GM12878 (cell line): Measurements from ENCODE around the gene SCNN1G. TPM values are rescaled to one million over a fixed set of nuclear protein-coding genes. Genes with fewer than 3 reads are reported as not detected.
A peak's percentile ranks its signal among the peaks of the same experiment; 100 is the strongest.

Source experiments
- ATAC-seq: fragments of 200-7000 bp; cut with Tn5 transposase; 3 replicates; pipeline ENCODE4 v1.9.1; 2020; ENCODE audit warnings: mild to moderate bottlenecking, moderate library complexity
- BruUV-seq: library from RNA; stranded (reverse); fragments of 400-500 nt; replicated peaks from 2 replicates; lab custom pipeline; 2021; lab: Mats Ljungman, UMichigan
- CTCF ChIA-PET: fragments of 300-600 bp; sonication (Branson Sonifier 250); formaldehyde crosslinking; extraction: SDS; loops from one replicate; lab custom pipeline; 2021; ENCODE audit warnings: inconsistent platforms; lab: Yijun Ruan, JAX
- POLR2A ChIA-PET: fragments of 350-600 bp; formaldehyde crosslinking; extraction: SDS; loops from one replicate; lab custom pipeline; 2021; ENCODE audit warnings: inconsistent platforms; lab: Charles Lee
- RAD21 ChIA-PET: fragments of 300-600 bp; sonication (Branson Sonifier 250); formaldehyde crosslinking; loops from one replicate; lab custom pipeline; 2023; ENCODE audit warnings: antibody characterized with exemption; ENCODE audit not compliant: unreplicated experiment; lab: Charles Lee
- SMC1A ChIA-PET: fragments of 300-600 bp; sonication (Branson Sonifier 250); formaldehyde crosslinking; loops from one replicate; lab custom pipeline; 2023; ENCODE audit not compliant: unreplicated experiment, uncharacterized antibody; lab: Charles Lee
- DNase-seq: peaks from one replicate; pipeline ENCODE4 v3.0.0-alpha.2; 2011; ENCODE audit warnings: low read depth, low spot score
- FAIRE-seq: peaks from 3 replicates; lab custom pipeline; 2011; peaks lifted over from hg19 to GRCh38; lab: Jason Lieb, UNC
- H2AFZ ChIP-seq: 2 replicates; pipeline ENCODE4 v1.6.0; 2011; ENCODE audit warnings: low read depth, low read length, control low read depth; ENCODE audit not compliant: control insufficient read depth
- H3K27ac ChIP-seq: 2 replicates; pipeline ENCODE4 v1.5.1; 2011; ENCODE audit warnings: control low read depth; ENCODE audit not compliant: control insufficient read depth, insufficient read depth
- H3K27me3 ChIP-seq, 2 experiments: replicated peaks in 1 of 2; 2 replicates each; pipeline versions ENCODE4 v1.6.0 to v1.6.1; 2011; ENCODE audit warnings: low read length in 1 of 2; ENCODE audit not compliant: control insufficient read depth in 2 of 2, insufficient read depth in 2 of 2
- H3K36me3 ChIP-seq, 2 experiments: 2 replicates each; pipeline ENCODE4 v1.5.1; 2011; ENCODE audit warnings: low read length in 1 of 2; ENCODE audit not compliant: control insufficient read depth in 2 of 2, insufficient read depth in 2 of 2
- H3K4me1 ChIP-seq: 2 replicates; pipeline ENCODE4 v1.6.1; 2011; ENCODE audit warnings: mild to moderate bottlenecking, low read length, moderate library complexity, mixed read lengths; ENCODE audit not compliant: control insufficient read depth, insufficient read depth
- H3K4me2 ChIP-seq: 2 replicates; pipeline ENCODE4 v1.6.0; 2011; ENCODE audit warnings: control low read depth; ENCODE audit not compliant: control insufficient read depth, insufficient read depth
- H3K4me3 ChIP-seq: fragments of 200-600 bp; sonication (generic); 2 replicates; pipeline ENCODE4 v1.5.1; 2016
- H3K79me2 ChIP-seq: 2 replicates; pipeline ENCODE4 v1.6.0; 2011; ENCODE audit warnings: low read length; ENCODE audit not compliant: control insufficient read depth, insufficient read depth
- H3K9ac ChIP-seq: 2 replicates; pipeline ENCODE4 v1.8.0; 2011; ENCODE audit warnings: low read length, control low read depth, mixed read lengths; ENCODE audit not compliant: control insufficient read depth, insufficient read depth
- H3K9me3 ChIP-seq: replicated peaks from 3 replicates; pipeline ENCODE4 v1.5.1; 2011; ENCODE audit warnings: mild to moderate bottlenecking, low read length; ENCODE audit not compliant: control insufficient read depth, insufficient read depth
- H4K20me1 ChIP-seq: 2 replicates; pipeline ENCODE4 v1.6.0; 2011; ENCODE audit not compliant: control insufficient read depth, insufficient read depth
- KDM1A ChIP-seq: fragments of 200-600 bp; sonication (generic); IDR thresholded peaks from 2 replicates; pipeline ENCODE4 v1.6.1; 2016; ENCODE audit warnings: borderline replicate concordance
- NFYA ChIP-seq: IDR thresholded peaks from 2 replicates; pipeline ENCODE4 v1.6.1; 2011; ENCODE audit warnings: low read depth, mild to moderate bottlenecking, low read length, improper control_type of control experiment, borderline replicate concordance
- RFX5 ChIP-seq: IDR thresholded peaks from 2 replicates; pipeline ENCODE4 v1.6.1; 2011; ENCODE audit warnings: low read depth, low read length, improper control_type of control experiment
- ZNF217 ChIP-seq: fragments of 450-650 bp; IDR thresholded peaks from 2 replicates; pipeline ENCODE4 v1.6.1; 2017; ENCODE audit warnings: antibody characterized with exemption, mild to moderate bottlenecking
- WGBS: methylation state at CpG from one replicate; pipeline ENCODE4 v1.1.6; 2016; ENCODE audit warnings: low lambda C conversion rate; ENCODE audit not compliant: insufficient replicate concordance, insufficient coverage; ENCODE audit errors: missing lambda C conversion rate; 5-methylcytosine and 5-hydroxymethylcytosine counted together
- in situ Hi-C: fragments of 300-500 bp; cut with MboI; formaldehyde crosslinking; loops from 9 replicates; pipeline ENCODE4 v1.14.3; 2018; ENCODE audit warnings: mixed read lengths
- intact Hi-C: fragments of 100-400 bp; cut with micrococcal nuclease; formaldehyde crosslinking; loops from one replicate; pipeline ENCODE4 v1.14.2; 2022; ENCODE audit not compliant: unreplicated experiment
- polyA plus RNA-seq, 11 experiments: library from polyadenylated mRNA; depleted of rRNA in 4 of 11; unstranded in 6 of 11; stranded (reverse) in 5 of 11; fragments of >200 nt; fragmentation: Nextera tagmentation in 4 of 11; fragmentation: Illumina TruSeq in 1 of 11; extraction: Ambion mirVana in 4 of 11; extraction: Trizol in 1 of 11; gene quantifications; 1 replicate in 1 of 11; 2 replicates in 10 of 11; pipeline versions ENCODE4 v1.2.1 to v1.2.3, GENCODE V29; 2011 to 2016; ENCODE audit warnings: inconsistent platforms in 2 of 11, missing spikeins in 2 of 11, low read depth in 1 of 11
- total RNA-seq, 4 experiments: library from RNA; depleted of rRNA in 3 of 4; stranded (reverse); fragments of >200 nt in 3 of 4; fragmentation: Illumina TruSeq in 1 of 4; extraction: Trizol in 1 of 4; gene quantifications; 2 replicates each; pipeline versions ENCODE4 v1.2.1 to v1.2.3, GENCODE V29; 2013 to 2021
- TF ChIP-seq, protein P1 (sequence below): fragments of 450-650 bp; formaldehyde crosslinking; IDR thresholded peaks from 2 replicates; pipeline ENCODE4 v1.5.0; 2022; ENCODE audit warnings: mild to moderate bottlenecking, missing genetic modification characterization
- TF ChIP-seq, protein P2 (sequence below): fragments of 450-650 bp; IDR thresholded peaks from 2 replicates; pipeline ENCODE4 v1.6.1; 2016; ENCODE audit warnings: mild to moderate bottlenecking, moderate library complexity, borderline replicate concordance

The SCNN1G gene
- total and polyA plus RNA-seq, 10 of the 15 experiments (the other 5 are each of a cell fraction or from before 2014, with no cell fraction given): 0.04 to 0.86 (median 0.08) TPM; not detected in 5

DNA sequence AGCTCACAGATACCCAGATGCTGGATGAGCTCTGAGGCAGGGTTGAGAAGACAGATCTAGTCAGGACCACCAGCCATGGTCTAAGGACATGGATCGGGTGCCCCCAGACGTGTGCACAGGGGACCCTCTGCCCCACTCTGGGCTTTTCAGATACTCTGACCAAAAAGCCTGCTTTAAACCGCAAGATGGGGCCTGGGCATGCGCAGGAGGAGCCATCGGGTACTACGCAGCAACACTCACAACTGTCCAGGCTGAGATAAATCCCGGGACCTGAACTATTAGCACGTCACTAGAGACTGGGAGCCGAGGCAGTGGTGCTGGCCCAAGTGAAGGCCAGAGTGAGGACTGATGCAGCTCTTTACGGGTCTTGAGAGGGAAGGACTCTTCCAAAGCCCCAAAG lies 32.9 kb downstream of the SCNN1G start (continued):
- TF ChIP-seq NFYA (no peak), KDM1A (no peak)
- TF ChIP-seq, protein P1, sequence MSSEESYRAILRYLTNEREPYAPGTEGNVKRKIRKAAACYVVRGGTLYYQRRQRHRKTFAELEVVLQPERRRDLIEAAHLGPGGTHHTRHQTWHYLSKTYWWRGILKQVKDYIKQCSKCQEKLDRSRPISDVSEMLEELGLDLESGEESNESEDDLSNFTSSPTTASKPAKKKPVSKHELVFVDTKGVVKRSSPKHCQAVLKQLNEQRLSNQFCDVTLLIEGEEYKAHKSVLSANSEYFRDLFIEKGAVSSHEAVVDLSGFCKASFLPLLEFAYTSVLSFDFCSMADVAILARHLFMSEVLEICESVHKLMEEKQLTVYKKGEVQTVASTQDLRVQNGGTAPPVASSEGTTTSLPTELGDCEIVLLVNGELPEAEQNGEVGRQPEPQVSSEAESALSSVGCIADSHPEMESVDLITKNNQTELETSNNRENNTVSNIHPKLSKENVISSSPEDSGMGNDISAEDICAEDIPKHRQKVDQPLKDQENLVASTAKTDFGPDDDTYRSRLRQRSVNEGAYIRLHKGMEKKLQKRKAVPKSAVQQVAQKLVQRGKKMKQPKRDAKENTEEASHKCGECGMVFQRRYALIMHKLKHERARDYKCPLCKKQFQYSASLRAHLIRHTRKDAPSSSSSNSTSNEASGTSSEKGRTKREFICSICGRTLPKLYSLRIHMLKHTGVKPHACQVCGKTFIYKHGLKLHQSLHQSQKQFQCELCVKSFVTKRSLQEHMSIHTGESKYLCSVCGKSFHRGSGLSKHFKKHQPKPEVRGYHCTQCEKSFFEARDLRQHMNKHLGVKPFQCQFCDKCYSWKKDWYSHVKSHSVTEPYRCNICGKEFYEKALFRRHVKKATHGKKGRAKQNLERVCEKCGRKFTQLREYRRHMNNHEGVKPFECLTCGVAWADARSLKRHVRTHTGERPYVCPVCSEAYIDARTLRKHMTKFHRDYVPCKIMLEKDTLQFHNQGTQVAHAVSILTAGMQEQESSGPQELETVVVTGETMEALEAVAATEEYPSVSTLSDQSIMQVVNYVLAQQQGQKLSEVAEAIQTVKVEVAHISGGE (CRISPR knock-in tag): no peak

DNA sequence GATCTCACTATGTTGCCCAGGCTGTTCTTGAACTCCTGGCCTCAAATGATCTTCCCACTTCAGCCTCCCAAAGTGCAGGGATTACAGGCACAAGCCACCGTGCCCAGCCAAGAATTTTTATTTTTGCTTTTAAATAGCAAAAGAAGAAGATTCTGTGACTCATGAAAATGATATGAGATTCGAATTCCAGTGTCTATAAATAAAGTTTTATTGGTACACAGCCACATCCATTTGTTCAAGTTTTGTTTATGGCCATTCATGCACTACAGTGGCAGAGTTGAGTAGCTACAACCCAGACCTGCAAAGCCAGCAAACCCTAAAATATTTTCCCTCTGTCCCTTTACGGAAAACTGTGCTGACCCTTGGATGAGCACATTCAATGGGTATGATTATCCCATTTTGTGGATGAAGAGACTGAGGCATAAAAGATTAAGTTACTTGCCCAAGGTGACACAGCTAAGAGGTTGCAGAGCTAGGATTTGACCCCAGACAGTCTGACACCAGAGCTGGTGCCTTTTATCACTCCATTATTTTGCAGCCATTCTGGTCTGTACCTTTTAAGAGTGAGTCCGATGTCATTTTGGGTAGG lies 34.2 kb downstream of the SCNN1G start:
- no TSS peak for BruUV-seq
- in situ Hi-C loops: no loop called here

More for the DNA sequence above, 34.2 kb downstream of the SCNN1G start:
- no peaks in the 10 kb centered on the region for H3K36me3 ChIP-seq
- H3K9me3 ChIP-seq: no peaks in the 10 kb centered on the region
- TF ChIP-seq RFX5 (no peak), ZNF217 (no peak)
- TF ChIP-seq, protein P2, sequence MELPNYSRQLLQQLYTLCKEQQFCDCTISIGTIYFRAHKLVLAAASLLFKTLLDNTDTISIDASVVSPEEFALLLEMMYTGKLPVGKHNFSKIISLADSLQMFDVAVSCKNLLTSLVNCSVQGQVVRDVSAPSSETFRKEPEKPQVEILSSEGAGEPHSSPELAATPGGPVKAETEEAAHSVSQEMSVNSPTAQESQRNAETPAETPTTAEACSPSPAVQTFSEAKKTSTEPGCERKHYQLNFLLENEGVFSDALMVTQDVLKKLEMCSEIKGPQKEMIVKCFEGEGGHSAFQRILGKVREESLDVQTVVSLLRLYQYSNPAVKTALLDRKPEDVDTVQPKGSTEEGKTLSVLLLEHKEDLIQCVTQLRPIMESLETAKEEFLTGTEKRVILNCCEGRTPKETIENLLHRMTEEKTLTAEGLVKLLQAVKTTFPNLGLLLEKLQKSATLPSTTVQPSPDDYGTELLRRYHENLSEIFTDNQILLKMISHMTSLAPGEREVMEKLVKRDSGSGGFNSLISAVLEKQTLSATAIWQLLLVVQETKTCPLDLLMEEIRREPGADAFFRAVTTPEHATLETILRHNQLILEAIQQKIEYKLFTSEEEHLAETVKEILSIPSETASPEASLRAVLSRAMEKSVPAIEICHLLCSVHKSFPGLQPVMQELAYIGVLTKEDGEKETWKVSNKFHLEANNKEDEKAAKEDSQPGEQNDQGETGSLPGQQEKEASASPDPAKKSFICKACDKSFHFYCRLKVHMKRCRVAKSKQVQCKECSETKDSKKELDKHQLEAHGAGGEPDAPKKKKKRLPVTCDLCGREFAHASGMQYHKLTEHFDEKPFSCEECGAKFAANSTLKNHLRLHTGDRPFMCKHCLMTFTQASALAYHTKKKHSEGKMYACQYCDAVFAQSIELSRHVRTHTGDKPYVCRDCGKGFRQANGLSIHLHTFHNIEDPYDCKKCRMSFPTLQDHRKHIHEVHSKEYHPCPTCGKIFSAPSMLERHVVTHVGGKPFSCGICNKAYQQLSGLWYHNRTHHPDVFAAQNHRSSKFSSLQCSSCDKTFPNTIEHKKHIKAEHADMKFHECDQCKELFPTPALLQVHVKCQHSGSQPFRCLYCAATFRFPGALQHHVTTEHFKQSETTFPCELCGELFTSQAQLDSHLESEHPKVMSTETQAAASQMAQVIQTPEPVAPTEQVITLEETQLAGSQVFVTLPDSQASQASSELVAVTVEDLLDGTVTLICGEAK: peak; percentile 39; the same call in 1 of the 2 replicates
- intact Hi-C loops: no loop called here
- RAD21 ChIA-PET: no interaction called here
- H3K4me2 ChIP-seq: no peak overlapping the region
- no peaks in the 10 kb centered on the region for H3K27me3 ChIP-seq
- no peaks in the 10 kb centered on the region for H3K4me1 ChIP-seq
- 36% methylated on average over 4 of the region's 4 CpGs for WGBS
- H3K4me3 ChIP-seq: no peak overlapping the region
- SMC1A ChIA-PET: no interaction called here
- FAIRE-seq (no peak), ATAC-seq (no peak), DNase-seq (no peak)
- no peak overlapping the region for H3K9ac ChIP-seq
- H3K27ac ChIP-seq: no peak overlapping the region
- no peaks in the 10 kb centered on the region for H3K79me2 ChIP-seq
- CTCF ChIA-PET: interaction anchor here (1.4 kb wide), 1 partner anchor 217 kb away, joined by 3 read pairs; no protein-coding TSS in a partner anchor
- H2AFZ ChIP-seq: no peak overlapping the region
- POLR2A ChIA-PET: no interaction called here
- no peaks in the 10 kb centered on the region for H4K20me1 ChIP-seq
